ENCODE results near the gene ABCC11. TPM values are rescaled to one million over a fixed set of nuclear protein-coding genes. Genes with fewer than 3 reads are reported as not detected.

The ABCC11 gene
- 0.09 and 0.20 TPM in 2 replicates for total RNA-seq
- long read RNA-seq: 0 reads

GRCh38 chr16:48247311-48247710 lies at the start of gene ABCC11:
Gene ABCC11 (minus strand): TSS chr16:48247539. CDS start chr16:48231921, 15,618 bp downstream.
- TF ChIP-seq CTCF (conservative IDR thresholded peaks at IDR 0.05): no peak
- H3K36me3 Mint-ChIP-seq (ENCODE audit: low read depth): no peaks in the 10 kb centered on the region
- DNase-seq (ENCODE audit: low read depth, low spot score): no peak
- no peaks in the 10 kb centered on the region for H3K27me3 Mint-ChIP-seq (ENCODE audit: low read depth)
- H3K4me1 Mint-ChIP-seq: peaks cover 21% of the 10 kb centered on the region
- H3K27ac Mint-ChIP-seq (ENCODE audit: unreplicated experiment): no peak within 1 kb of the TSS
- no peaks in the 10 kb centered on the region for H3K9me3 Mint-ChIP-seq
- H3K4me3 Mint-ChIP-seq: peak within 1 kb of the TSS; percentile 73

- peaks cover 17% of the 10 kb centered on the region for H3K36me3 Mint-ChIP-seq (ENCODE audit: low read depth)
- no peak for DNase-seq (ENCODE audit: low read depth, low spot score)
Observed at GRCh38 chr16:48295488-48296281, 48.3 kb upstream of the ABCC11 start.

GRCh38 chr16:48294724-48295123 lies 47.4 kb upstream of the ABCC11 start:
- no peak for DNase-seq (ENCODE audit: low read depth, low spot score)
- peaks cover 17% of the 10 kb centered on the region for H3K36me3 Mint-ChIP-seq (ENCODE audit: low read depth)
- H3K4me3 Mint-ChIP-seq: no peak overlapping the region
- no peaks in the 10 kb centered on the region for H3K9me3 Mint-ChIP-seq
- H3K4me1 Mint-ChIP-seq: peaks cover 4% of the 10 kb centered on the region
- H3K27ac Mint-ChIP-seq (ENCODE audit: unreplicated experiment): no peak overlapping the region
- TF ChIP-seq CTCF (conservative IDR thresholded peaks at IDR 0.05): no peak
- no peaks in the 10 kb centered on the region for H3K27me3 Mint-ChIP-seq (ENCODE audit: low read depth)

More at GRCh38 chr16:48295488-48296281, 48.3 kb upstream of the ABCC11 start:
- TF ChIP-seq CTCF (conservative IDR thresholded peaks at IDR 0.05): no peak
- Mint-ChIP-seq H3K27me3 (ENCODE audit: low read depth) (no peaks in the 10 kb centered on the region), H3K4me3 (no peak overlapping the region), H3K9me3 (no peaks in the 10 kb centered on the region), H3K27ac (ENCODE audit: unreplicated experiment) (no peak overlapping the region), H3K4me1 (peaks cover 4% of the 10 kb centered on the region)

- no peak for DNase-seq (ENCODE audit: low read depth, low spot score)
- Mint-ChIP-seq H3K36me3 (ENCODE audit: low read depth) (peaks cover 24% of the 10 kb centered on the region), H3K4me1 (peaks cover 4% of the 10 kb centered on the region), H3K9me3 (peaks cover 2% of the 10 kb centered on the region), H3K27ac (ENCODE audit: unreplicated experiment) (no peak overlapping the region), H3K27me3 (ENCODE audit: low read depth) (no peaks in the 10 kb centered on the region), H3K4me3 (no peak overlapping the region)
- TF ChIP-seq CTCF (conservative IDR thresholded peaks at IDR 0.05): no peak
Observed at GRCh38 chr16:48292452-48292851, 45.1 kb upstream of the ABCC11 start.

- no peak for TF ChIP-seq CTCF (conservative IDR thresholded peaks at IDR 0.05)
- Mint-ChIP-seq H3K4me1 (peaks cover 4% of the 10 kb centered on the region), H3K27me3 (ENCODE audit: low read depth) (no peaks in the 10 kb centered on the region), H3K27ac (ENCODE audit: unreplicated experiment) (no peak overlapping the region), H3K36me3 (ENCODE audit: low read depth) (peaks cover 30% of the 10 kb centered on the region), H3K4me3 (no peak overlapping the region), H3K9me3 (peaks cover 4% of the 10 kb centered on the region)
- DNase-seq (ENCODE audit: low read depth, low spot score): no peak
Observed at GRCh38 chr16:48291754-48292153, 44.4 kb upstream of the ABCC11 start.
